Measurements from ENCODE around the gene CD55.

DNA sequence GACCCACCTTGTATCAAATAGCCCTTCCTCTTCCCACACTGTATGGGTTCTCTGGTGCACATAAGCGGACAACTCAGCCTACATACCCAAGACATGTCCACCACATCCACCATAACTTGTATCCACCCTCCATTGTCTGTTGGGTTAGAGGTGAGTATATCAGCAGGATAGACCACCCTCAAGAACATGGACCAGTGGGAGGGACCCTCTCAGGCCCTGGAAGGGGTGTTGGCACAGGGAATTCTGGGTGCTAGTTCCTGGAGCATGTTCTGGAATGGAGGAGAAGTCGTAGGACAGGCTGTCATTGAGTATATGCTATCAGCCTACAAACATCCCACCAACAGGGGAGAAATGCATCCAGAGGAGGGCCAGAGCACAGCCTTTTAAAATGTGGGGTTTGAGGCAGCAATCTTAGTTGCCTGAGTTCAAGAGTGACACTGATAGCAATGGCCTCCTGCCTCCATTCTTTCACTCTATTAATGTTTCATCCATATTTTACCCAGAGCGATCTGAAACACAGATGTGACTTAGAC, 7.5 kb downstream of the CD55 start:
- TF ChIP-seq POLR2A (IDR thresholded peaks at IDR 0.05) = no peak
- TF ChIP-seq, protein P1, sequence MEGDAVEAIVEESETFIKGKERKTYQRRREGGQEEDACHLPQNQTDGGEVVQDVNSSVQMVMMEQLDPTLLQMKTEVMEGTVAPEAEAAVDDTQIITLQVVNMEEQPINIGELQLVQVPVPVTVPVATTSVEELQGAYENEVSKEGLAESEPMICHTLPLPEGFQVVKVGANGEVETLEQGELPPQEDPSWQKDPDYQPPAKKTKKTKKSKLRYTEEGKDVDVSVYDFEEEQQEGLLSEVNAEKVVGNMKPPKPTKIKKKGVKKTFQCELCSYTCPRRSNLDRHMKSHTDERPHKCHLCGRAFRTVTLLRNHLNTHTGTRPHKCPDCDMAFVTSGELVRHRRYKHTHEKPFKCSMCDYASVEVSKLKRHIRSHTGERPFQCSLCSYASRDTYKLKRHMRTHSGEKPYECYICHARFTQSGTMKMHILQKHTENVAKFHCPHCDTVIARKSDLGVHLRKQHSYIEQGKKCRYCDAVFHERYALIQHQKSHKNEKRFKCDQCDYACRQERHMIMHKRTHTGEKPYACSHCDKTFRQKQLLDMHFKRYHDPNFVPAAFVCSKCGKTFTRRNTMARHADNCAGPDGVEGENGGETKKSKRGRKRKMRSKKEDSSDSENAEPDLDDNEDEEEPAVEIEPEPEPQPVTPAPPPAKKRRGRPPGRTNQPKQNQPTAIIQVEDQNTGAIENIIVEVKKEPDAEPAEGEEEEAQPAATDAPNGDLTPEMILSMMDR (IDR thresholded peaks at IDR 0.05) = no peak
